DND-41 (cell line): Measurements from ENCODE around the gene NOSIP.

ENCODE experiments used
- EZH2 ChIP-seq: IDR thresholded peaks from 3 replicates; pipeline ENCODE4 v1.6.1; 2012; ENCODE audit warnings: borderline replicate concordance, low read depth, mild to moderate bottlenecking, moderate library complexity, low read length, inconsistent platforms; ENCODE audit not compliant: severe bottlenecking
- TF ChIP-seq, protein P1 (sequence below): IDR thresholded peaks from 2 replicates; pipeline ENCODE4 v1.5.1; 2012; ENCODE audit warnings: borderline replicate concordance, low read length, moderate library complexity, mild to moderate bottlenecking; ENCODE audit not compliant: poor library complexity, severe bottlenecking; ENCODE audit errors: extremely low read depth

DNA sequence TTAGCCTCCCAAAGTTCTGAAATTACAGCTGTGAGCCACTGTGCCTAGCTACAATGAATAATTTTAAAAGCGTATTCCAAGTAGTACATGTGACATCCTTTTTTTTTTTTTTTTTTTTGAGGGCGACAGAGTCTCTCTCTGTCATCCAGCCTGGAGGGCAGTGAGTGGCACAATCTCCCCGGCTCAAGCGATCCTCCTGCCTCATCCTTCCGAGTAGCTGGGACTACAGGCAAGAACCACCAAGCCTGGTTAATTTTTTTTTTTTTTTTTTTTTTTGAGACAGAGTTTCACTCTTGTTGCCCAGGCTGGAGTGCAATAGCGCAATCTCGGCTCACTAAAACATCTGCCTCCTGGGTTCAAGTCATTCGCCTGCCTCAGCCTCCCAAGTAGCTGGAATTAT lies 6.9 kb upstream of the NOSIP start:
- TF ChIP-seq, protein P1, sequence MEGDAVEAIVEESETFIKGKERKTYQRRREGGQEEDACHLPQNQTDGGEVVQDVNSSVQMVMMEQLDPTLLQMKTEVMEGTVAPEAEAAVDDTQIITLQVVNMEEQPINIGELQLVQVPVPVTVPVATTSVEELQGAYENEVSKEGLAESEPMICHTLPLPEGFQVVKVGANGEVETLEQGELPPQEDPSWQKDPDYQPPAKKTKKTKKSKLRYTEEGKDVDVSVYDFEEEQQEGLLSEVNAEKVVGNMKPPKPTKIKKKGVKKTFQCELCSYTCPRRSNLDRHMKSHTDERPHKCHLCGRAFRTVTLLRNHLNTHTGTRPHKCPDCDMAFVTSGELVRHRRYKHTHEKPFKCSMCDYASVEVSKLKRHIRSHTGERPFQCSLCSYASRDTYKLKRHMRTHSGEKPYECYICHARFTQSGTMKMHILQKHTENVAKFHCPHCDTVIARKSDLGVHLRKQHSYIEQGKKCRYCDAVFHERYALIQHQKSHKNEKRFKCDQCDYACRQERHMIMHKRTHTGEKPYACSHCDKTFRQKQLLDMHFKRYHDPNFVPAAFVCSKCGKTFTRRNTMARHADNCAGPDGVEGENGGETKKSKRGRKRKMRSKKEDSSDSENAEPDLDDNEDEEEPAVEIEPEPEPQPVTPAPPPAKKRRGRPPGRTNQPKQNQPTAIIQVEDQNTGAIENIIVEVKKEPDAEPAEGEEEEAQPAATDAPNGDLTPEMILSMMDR, result no peak
- no peak for TF ChIP-seq EZH2
